PC-9 (cell line): ENCODE measurements around the gene AOPEP.

Experiments
- CTCF ChIP-seq: fragments of 200-600 bp; sonication (generic); conservative IDR thresholded peaks from 2 replicates; pipeline ENCODE4 v1.6.1; 2017; ENCODE audit warnings: mixed run types, antibody characterized with exemption, mild to moderate bottlenecking, moderate library complexity
- EZH2 ChIP-seq: fragments of 200-600 bp; sonication (generic); IDR thresholded peaks from 2 replicates; pipeline ENCODE4 v1.8.0; 2017; ENCODE audit warnings: antibody characterized with exemption, low read depth

- peak; percentile 33 for TF ChIP-seq CTCF
- TF ChIP-seq EZH2: no peak
Observed at GRCh38 chr9:94918038-94918753, 191.7 kb downstream of the AOPEP start.
